GM23338 (cell line): Measurements from ENCODE around the gene CCDC12. TPM values are rescaled to one million over a fixed set of nuclear protein-coding genes. Genes with fewer than 3 reads are reported as not detected.

Source experiments
- ATAC-seq: fragments of 200-7000 bp; cut with Tn5 transposase; 3 replicates; pipeline ENCODE4 v1.9.1; 2020
- DNase-seq: peaks from one replicate; pipeline ENCODE4 v3.0.0-alpha.2; 2015; ENCODE audit warnings: low spot score
- H2AFZ ChIP-seq: fragments of 200-600 bp; sonication (generic); 2 replicates; pipeline ENCODE4 v1.8.0; 2016; ENCODE audit warnings: antibody characterized with exemption, mild to moderate bottlenecking, moderate library complexity
- H3F3A ChIP-seq: fragments of 200-600 bp; sonication (generic); replicated peaks from 2 replicates; pipeline ENCODE4 v1.8.0; 2017; ENCODE audit warnings: antibody characterized with exemption, mixed run types, low read depth
- H3K27ac ChIP-seq: fragments of 200-600 bp; sonication (generic); 2 replicates; pipeline ENCODE4 v1.6.1; 2016; ENCODE audit warnings: low read depth
- H3K27me3 ChIP-seq: fragments of 200-600 bp; sonication (generic); 2 replicates; pipeline ENCODE4 v1.8.0; 2016; ENCODE audit warnings: mild to moderate bottlenecking, mixed run types, moderate library complexity; ENCODE audit not compliant: insufficient read depth
- H3K36me3 ChIP-seq: fragments of 200-600 bp; sonication (generic); 2 replicates; pipeline ENCODE4 v1.8.0; 2016; ENCODE audit warnings: mild to moderate bottlenecking; ENCODE audit not compliant: insufficient read depth
- H3K4me1 ChIP-seq: fragments of 200-600 bp; sonication (generic); 2 replicates; pipeline ENCODE4 v1.8.0; 2016; ENCODE audit warnings: mild to moderate bottlenecking, moderate library complexity; ENCODE audit not compliant: insufficient read depth
- H3K4me2 ChIP-seq: fragments of 200-600 bp; sonication (generic); 2 replicates; pipeline ENCODE4 v1.7.1; 2017; ENCODE audit warnings: mixed run types
- H3K4me3 ChIP-seq: fragments of 200-600 bp; sonication (generic); 2 replicates; pipeline ENCODE4 v1.6.1; 2016; ENCODE audit warnings: mixed run types
- H3K79me2 ChIP-seq: fragments of 200-600 bp; sonication (generic); replicated peaks from 2 replicates; pipeline ENCODE4 v1.8.0; 2017; ENCODE audit warnings: mild to moderate bottlenecking; ENCODE audit not compliant: insufficient read depth
- H3K9me2 ChIP-seq: fragments of 200-600 bp; sonication (generic); 2 replicates; pipeline ENCODE4 v1.8.0; 2017; ENCODE audit not compliant: insufficient read depth
- H4K20me1 ChIP-seq: fragments of 200-600 bp; sonication (generic); replicated peaks from 2 replicates; pipeline ENCODE4 v1.8.0; 2017; ENCODE audit warnings: mild to moderate bottlenecking; ENCODE audit not compliant: insufficient read depth
- H3K27ac Mint-ChIP-seq: 2 replicates; pipeline ENCODE4 v1.8.0; 2020; ENCODE audit warnings: inconsistent platforms, mild to moderate bottlenecking, moderate library complexity, mixed read lengths
- H3K27me3 Mint-ChIP-seq: 3 replicates; pipeline ENCODE4 v1.8.0; 2022; ENCODE audit warnings: low read depth, mild to moderate bottlenecking, moderate library complexity, mixed read lengths, inconsistent platforms; ENCODE audit not compliant: insufficient read depth, poor library complexity
- H3K36me3 Mint-ChIP-seq: 3 replicates; pipeline ENCODE4 v1.8.0; 2021; ENCODE audit warnings: low read depth, mild to moderate bottlenecking, inconsistent platforms, moderate library complexity, mixed read lengths
- H3K4me1 Mint-ChIP-seq: 3 replicates; pipeline ENCODE4 v1.8.0; 2020; ENCODE audit warnings: mild to moderate bottlenecking, inconsistent platforms, mixed read lengths
- H3K4me3 Mint-ChIP-seq: 3 replicates; pipeline ENCODE4 v1.8.0; 2021; ENCODE audit warnings: moderate library complexity, mild to moderate bottlenecking, inconsistent platforms, mixed read lengths
- H3K9me3 Mint-ChIP-seq: 3 replicates; pipeline ENCODE4 v1.8.0; 2020; ENCODE audit warnings: moderate library complexity, mild to moderate bottlenecking, inconsistent platforms, mixed read lengths
- CREB1 ChIP-seq: fragments of 250-450 bp; sonication (Bioruptor Pico); IDR thresholded peaks from 2 replicates; pipeline ENCODE4 v1.5.0; 2020; ENCODE audit warnings: low read depth, mild to moderate bottlenecking, moderate library complexity
- EZH2 ChIP-seq: fragments of 200-600 bp; sonication (generic); IDR thresholded peaks from one replicate; pipeline ENCODE4 v1.8.0; 2017; ENCODE audit warnings: antibody characterized with exemption, mild to moderate bottlenecking, low read depth; ENCODE audit not compliant: unreplicated experiment
- EZH2phosphoT487 ChIP-seq: fragments of 200-600 bp; sonication (generic); IDR thresholded peaks from one replicate; pipeline ENCODE4 v1.8.1; 2018; ENCODE audit warnings: antibody characterized with exemption; ENCODE audit not compliant: unreplicated experiment
- JUNB ChIP-seq: IDR thresholded peaks from one replicate; pipeline ENCODE4 v1.6.1; 2016; ENCODE audit warnings: antibody characterized with exemption; ENCODE audit not compliant: unreplicated experiment
- NANOG ChIP-seq: IDR thresholded peaks from 2 replicates; pipeline ENCODE4 v1.6.1; 2016; ENCODE audit warnings: antibody characterized with exemption, borderline replicate concordance
- POLR2AphosphoS5 ChIP-seq: IDR thresholded peaks from 2 replicates; pipeline ENCODE4 v1.6.1; 2016; ENCODE audit warnings: antibody characterized with exemption, low read depth
- STAT1 ChIP-seq: IDR thresholded peaks from one replicate; pipeline ENCODE4 v1.6.1; 2016; ENCODE audit warnings: antibody characterized with exemption; ENCODE audit not compliant: unreplicated experiment
- ZNF114 ChIP-seq: fragments of 250-450 bp; sonication (Bioruptor Pico); IDR thresholded peaks from 2 replicates; pipeline ENCODE4 v1.5.0; 2020; ENCODE audit warnings: mild to moderate bottlenecking, moderate library complexity
- ZNF331 ChIP-seq: fragments of 250-450 bp; sonication (Bioruptor Pico); IDR thresholded peaks from 2 replicates; pipeline ENCODE4 v1.5.0; 2020; ENCODE audit warnings: low read depth, mild to moderate bottlenecking, moderate library complexity
- polyA plus RNA-seq: library from polyadenylated mRNA; unstranded; fragments of >200 nt; fragmentation: Nextera tagmentation; extraction: Ambion mirVana; gene quantifications from 2 replicates; pipeline ENCODE4 v1.2.1, GENCODE V29; 2016
- total RNA-seq: library from RNA; depleted of rRNA; stranded (reverse); fragments of >200 nt; shearing (Covaris generic); gene quantifications from 2 replicates; pipeline ENCODE4 v1.2.3, GENCODE V29; 2014
- TF ChIP-seq, protein P1 (sequence below): IDR thresholded peaks from 2 replicates; pipeline ENCODE4 v1.6.1; 2016; ENCODE audit warnings: antibody characterized with exemption
- TF ChIP-seq, protein P2 (sequence below): fragments of 250-450 bp; sonication (Bioruptor Pico); IDR thresholded peaks from 2 replicates; pipeline ENCODE4 v1.5.0; 2020; ENCODE audit warnings: mild to moderate bottlenecking, moderate library complexity
- TF ChIP-seq, protein P3 (sequence below): IDR thresholded peaks from one replicate; pipeline ENCODE4 v1.6.1; 2018; ENCODE audit warnings: antibody characterized with exemption; ENCODE audit not compliant: unreplicated experiment
- TF ChIP-seq, protein P4 (sequence below), 2 experiments: fragments of 200-600 bp in 1 of 2; sonication (generic) in 1 of 2; conservative IDR thresholded peaks; 2 replicates each; pipeline versions ENCODE4 v1.5.1 to v1.6.1; 2016 to 2017; ENCODE audit warnings: antibody characterized with exemption in 2 of 2, low read depth in 2 of 2, mild to moderate bottlenecking in 2 of 2, moderate library complexity in 1 of 2

Gene CCDC12
- total and polyA plus RNA-seq, 2 experiments from 2014 or later: 42.9 to 133 TPM

DNA sequence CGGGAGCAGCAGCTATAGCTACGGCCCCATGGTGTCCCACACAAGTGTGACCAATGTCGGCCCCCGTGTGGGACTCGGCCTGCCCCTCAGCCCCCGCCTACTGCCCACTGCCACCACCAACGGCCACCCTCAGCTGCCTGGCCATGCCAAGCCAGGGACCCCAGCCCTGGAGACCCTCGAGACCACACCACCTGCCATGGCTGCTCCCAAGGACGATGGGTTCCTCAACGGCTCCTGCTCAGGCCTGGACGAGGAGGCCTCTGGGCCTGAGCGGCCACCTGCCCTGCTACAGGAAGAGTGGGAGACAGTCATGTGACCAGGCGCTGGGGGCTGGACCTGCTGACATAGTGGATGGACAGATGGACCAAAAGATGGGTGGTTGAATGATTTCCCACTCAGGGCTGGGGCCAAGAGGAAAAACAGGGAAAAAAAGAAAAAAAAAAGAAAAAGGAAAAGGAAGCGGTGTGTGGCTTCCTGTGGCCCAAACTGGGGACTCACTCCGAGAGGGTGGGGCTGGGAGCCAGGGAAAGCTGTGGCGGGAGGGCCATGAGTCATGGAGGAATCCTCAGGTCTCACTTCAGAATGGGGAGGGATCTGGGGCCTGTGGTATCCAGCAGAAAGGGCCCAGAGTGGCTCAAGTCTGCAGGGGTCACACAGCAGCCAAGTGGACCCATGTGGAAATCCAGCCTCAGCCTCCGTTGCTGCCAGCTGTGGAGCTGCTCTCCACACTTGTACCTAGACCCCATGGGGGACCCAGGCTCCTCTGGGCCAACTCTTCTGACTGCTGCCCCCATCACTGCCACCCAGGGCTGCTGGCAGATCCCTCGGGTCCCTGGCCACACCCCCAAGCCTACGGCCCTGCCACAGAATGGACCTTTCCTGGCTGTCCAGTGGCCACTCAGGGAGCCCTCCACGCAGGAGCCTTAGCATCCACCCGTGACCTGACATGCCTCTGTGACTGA, 72.9 kb downstream of the CCDC12 start:
- Histone ChIP-seq H3K27ac (no peak overlapping the region), H3K4me2 (no peak overlapping the region), H3F3A (no peaks in the 10 kb centered on the region), H3K4me1 (no peaks in the 10 kb centered on the region), H3K27me3 (peaks cover 8% of the 10 kb centered on the region), H3K79me2 (no peaks in the 10 kb centered on the region), H2AFZ (no peak overlapping the region), H4K20me1 (0 out of 2 replicates have a peak, but pooled peaks cover 3% of the 10 kb centered on the region), H3K9me2 (no peaks in the 10 kb centered on the region), H3K4me3 (no peak overlapping the region), H3K36me3 (no peaks in the 10 kb centered on the region)
- Mint-ChIP-seq H3K27ac (no peak overlapping the region), H3K4me1 (peaks cover 4% of the 10 kb centered on the region; the same call in 1 of the 3 replicates), H3K36me3 (no peaks in the 10 kb centered on the region), H3K9me3 (no peaks in the 10 kb centered on the region), H3K4me3 (no peak overlapping the region), H3K27me3 (peaks cover 14% of the 10 kb centered on the region)
- ATAC-seq (no peak), DNase-seq (no peak)
- TF ChIP-seq, protein P1, sequence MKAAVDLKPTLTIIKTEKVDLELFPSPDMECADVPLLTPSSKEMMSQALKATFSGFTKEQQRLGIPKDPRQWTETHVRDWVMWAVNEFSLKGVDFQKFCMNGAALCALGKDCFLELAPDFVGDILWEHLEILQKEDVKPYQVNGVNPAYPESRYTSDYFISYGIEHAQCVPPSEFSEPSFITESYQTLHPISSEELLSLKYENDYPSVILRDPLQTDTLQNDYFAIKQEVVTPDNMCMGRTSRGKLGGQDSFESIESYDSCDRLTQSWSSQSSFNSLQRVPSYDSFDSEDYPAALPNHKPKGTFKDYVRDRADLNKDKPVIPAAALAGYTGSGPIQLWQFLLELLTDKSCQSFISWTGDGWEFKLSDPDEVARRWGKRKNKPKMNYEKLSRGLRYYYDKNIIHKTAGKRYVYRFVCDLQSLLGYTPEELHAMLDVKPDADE: no peak
- TF ChIP-seq CREB1 (CRISPR knock-in tag) (no peak), POLR2AphosphoS5 (no peak), STAT1 (no peak), ZNF331 (CRISPR knock-in tag) (no peak), NANOG (no peak), EZH2 (no peak), EZH2phosphoT487 (no peak), JUNB (no peak), ZNF114 (no peak)
- TF ChIP-seq, protein P2, sequence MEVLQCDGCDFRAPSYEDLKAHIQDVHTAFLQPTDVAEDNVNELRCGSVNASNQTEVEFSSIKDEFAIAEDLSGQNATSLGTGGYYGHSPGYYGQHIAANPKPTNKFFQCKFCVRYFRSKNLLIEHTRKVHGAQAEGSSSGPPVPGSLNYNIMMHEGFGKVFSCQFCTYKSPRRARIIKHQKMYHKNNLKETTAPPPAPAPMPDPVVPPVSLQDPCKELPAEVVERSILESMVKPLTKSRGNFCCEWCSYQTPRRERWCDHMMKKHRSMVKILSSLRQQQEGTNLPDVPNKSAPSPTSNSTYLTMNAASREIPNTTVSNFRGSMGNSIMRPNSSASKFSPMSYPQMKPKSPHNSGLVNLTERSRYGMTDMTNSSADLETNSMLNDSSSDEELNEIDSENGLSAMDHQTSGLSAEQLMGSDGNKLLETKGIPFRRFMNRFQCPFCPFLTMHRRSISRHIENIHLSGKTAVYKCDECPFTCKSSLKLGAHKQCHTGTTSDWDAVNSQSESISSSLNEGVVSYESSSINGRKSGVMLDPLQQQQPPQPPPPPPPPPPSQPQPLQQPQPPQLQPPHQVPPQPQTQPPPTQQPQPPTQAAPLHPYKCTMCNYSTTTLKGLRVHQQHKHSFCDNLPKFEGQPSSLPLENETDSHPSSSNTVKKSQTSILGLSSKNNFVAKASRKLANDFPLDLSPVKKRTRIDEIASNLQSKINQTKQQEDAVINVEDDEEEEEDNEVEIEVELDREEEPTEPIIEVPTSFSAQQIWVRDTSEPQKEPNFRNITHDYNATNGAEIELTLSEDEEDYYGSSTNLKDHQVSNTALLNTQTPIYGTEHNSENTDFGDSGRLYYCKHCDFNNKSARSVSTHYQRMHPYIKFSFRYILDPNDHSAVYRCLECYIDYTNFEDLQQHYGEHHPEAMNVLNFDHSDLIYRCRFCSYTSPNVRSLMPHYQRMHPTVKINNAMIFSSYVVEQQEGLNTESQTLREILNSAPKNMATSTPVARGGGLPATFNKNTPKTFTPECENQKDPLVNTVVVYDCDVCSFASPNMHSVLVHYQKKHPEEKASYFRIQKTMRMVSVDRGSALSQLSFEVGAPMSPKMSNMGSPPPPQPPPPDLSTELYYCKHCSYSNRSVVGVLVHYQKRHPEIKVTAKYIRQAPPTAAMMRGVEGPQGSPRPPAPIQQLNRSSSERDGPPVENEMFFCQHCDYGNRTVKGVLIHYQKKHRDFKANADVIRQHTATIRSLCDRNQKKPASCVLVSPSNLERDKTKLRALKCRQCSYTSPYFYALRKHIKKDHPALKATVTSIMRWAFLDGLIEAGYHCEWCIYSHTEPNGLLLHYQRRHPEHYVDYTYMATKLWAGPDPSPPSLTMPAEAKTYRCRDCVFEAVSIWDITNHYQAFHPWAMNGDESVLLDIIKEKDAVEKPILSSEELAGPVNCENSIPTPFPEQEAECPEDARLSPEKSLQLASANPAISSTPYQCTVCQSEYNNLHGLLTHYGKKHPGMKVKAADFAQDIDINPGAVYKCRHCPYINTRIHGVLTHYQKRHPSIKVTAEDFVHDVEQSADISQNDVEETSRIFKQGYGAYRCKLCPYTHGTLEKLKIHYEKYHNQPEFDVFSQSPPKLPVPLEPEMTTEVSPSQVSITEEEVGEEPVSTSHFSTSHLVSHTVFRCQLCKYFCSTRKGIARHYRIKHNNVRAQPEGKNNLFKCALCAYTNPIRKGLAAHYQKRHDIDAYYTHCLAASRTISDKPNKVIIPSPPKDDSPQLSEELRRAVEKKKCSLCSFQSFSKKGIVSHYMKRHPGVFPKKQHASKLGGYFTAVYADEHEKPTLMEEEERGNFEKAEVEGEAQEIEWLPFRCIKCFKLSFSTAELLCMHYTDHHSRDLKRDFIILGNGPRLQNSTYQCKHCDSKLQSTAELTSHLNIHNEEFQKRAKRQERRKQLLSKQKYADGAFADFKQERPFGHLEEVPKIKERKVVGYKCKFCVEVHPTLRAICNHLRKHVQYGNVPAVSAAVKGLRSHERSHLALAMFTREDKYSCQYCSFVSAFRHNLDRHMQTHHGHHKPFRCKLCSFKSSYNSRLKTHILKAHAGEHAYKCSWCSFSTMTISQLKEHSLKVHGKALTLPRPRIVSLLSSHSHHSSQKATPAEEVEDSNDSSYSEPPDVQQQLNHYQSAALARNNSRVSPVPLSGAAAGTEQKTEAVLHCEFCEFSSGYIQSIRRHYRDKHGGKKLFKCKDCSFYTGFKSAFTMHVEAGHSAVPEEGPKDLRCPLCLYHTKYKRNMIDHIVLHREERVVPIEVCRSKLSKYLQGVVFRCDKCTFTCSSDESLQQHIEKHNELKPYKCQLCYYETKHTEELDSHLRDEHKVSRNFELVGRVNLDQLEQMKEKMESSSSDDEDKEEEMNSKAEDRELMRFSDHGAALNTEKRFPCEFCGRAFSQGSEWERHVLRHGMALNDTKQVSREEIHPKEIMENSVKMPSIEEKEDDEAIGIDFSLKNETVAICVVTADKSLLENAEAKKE (CRISPR knock-in tag): no peak
- TF ChIP-seq, protein P3, sequence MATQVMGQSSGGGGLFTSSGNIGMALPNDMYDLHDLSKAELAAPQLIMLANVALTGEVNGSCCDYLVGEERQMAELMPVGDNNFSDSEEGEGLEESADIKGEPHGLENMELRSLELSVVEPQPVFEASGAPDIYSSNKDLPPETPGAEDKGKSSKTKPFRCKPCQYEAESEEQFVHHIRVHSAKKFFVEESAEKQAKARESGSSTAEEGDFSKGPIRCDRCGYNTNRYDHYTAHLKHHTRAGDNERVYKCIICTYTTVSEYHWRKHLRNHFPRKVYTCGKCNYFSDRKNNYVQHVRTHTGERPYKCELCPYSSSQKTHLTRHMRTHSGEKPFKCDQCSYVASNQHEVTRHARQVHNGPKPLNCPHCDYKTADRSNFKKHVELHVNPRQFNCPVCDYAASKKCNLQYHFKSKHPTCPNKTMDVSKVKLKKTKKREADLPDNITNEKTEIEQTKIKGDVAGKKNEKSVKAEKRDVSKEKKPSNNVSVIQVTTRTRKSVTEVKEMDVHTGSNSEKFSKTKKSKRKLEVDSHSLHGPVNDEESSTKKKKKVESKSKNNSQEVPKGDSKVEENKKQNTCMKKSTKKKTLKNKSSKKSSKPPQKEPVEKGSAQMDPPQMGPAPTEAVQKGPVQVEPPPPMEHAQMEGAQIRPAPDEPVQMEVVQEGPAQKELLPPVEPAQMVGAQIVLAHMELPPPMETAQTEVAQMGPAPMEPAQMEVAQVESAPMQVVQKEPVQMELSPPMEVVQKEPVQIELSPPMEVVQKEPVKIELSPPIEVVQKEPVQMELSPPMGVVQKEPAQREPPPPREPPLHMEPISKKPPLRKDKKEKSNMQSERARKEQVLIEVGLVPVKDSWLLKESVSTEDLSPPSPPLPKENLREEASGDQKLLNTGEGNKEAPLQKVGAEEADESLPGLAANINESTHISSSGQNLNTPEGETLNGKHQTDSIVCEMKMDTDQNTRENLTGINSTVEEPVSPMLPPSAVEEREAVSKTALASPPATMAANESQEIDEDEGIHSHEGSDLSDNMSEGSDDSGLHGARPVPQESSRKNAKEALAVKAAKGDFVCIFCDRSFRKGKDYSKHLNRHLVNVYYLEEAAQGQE: no peak
- TF ChIP-seq, protein P4, sequence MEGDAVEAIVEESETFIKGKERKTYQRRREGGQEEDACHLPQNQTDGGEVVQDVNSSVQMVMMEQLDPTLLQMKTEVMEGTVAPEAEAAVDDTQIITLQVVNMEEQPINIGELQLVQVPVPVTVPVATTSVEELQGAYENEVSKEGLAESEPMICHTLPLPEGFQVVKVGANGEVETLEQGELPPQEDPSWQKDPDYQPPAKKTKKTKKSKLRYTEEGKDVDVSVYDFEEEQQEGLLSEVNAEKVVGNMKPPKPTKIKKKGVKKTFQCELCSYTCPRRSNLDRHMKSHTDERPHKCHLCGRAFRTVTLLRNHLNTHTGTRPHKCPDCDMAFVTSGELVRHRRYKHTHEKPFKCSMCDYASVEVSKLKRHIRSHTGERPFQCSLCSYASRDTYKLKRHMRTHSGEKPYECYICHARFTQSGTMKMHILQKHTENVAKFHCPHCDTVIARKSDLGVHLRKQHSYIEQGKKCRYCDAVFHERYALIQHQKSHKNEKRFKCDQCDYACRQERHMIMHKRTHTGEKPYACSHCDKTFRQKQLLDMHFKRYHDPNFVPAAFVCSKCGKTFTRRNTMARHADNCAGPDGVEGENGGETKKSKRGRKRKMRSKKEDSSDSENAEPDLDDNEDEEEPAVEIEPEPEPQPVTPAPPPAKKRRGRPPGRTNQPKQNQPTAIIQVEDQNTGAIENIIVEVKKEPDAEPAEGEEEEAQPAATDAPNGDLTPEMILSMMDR (conservative IDR thresholded peaks at IDR 0.05; ENCODE audit: low read depth in 2 of 2): no peak
